HCT116 (cell line): ENCODE measurements around the gene KIF25. TPM values are rescaled to one million over a fixed set of nuclear protein-coding genes. Genes with fewer than 3 reads are reported as not detected.

Source experiments
- ATAC-seq: fragments of 200-7000 bp; cut with Tn5 transposase; 2 replicates; pipeline ENCODE4 v1.9.1; 2020; ENCODE audit warnings: mild to moderate bottlenecking, moderate library complexity
- BruUV-seq: library from RNA; stranded (reverse); fragments of 400-500 nt; replicated peaks from 2 replicates; lab custom pipeline; 2021; lab: Mats Ljungman, UMichigan
- CTCF ChIA-PET: fragments of 300-600 bp; sonication (Branson Sonifier 250); formaldehyde crosslinking; loops from one replicate; lab custom pipeline; 2021; ENCODE audit warnings: antibody characterized with exemption; lab: Charles Lee
- POLR2A ChIA-PET: fragments of 300-600, 350-600 bp; sonication (Branson Sonifier 250); formaldehyde crosslinking; loops from one replicate; lab custom pipeline; 2021; ENCODE audit warnings: antibody characterized with exemption; lab: Charles Lee
- RAD21 ChIA-PET, 2 experiments: fragments of 300-600 bp; sonication (Branson Sonifier 250); formaldehyde crosslinking; loops; one replicate each; lab custom pipeline; 2023; ENCODE audit warnings: low total read pairs in 2 of 2; ENCODE audit not compliant: uncharacterized antibody in 2 of 2, unreplicated experiment in 2 of 2, low non-redundant PET in 1 of 2; lab: Charles Lee
- DNase-seq: peaks from one replicate; pipeline ENCODE4 v3.0.0-alpha.2; 2010; ENCODE audit warnings: low read depth, low spot score
- H2AFZ ChIP-seq: fragments of 200-600 bp; shearing (Covaris generic), sonication (generic); 2 replicates; pipeline ENCODE4 v1.6.1; 2017; ENCODE audit warnings: low read depth, mixed run types, mixed read lengths, antibody characterized with exemption, low read length; ENCODE audit not compliant: poor library complexity, severe bottlenecking
- H3K27ac ChIP-seq: 2 replicates; pipeline ENCODE4 v1.5.1; 2012; ENCODE audit warnings: low read depth, low read length
- H3K27me3 ChIP-seq: fragments of 200-600 bp; sonication (generic); 2 replicates; pipeline ENCODE4 v1.6.1; 2016; ENCODE audit warnings: mixed run types, low read length, mixed read lengths; ENCODE audit not compliant: insufficient read depth
- H3K36me3 ChIP-seq, 2 experiments: fragments of 200-500 bp in 1 of 2; fragments of 200-600 bp in 1 of 2; sonication (Bioruptor generic) in 1 of 2; sonication (generic) in 1 of 2; 2 replicates each; pipeline versions ENCODE4 v1.5.1 to v1.6.1; 2014 to 2016; ENCODE audit warnings: low read length in 2 of 2, inconsistent platforms in 1 of 2, mixed read lengths in 1 of 2, mixed run types in 1 of 2; ENCODE audit not compliant: insufficient read depth in 2 of 2, control insufficient read depth in 1 of 2
- H3K4me1 ChIP-seq, 2 experiments: fragments of 200-600 bp in 1 of 2; sonication (generic) in 1 of 2; 2 replicates each; pipeline versions ENCODE4 v1.5.1 to v1.6.1; 2012 to 2017; ENCODE audit warnings: low read length in 2 of 2, inconsistent platforms in 1 of 2, mild to moderate bottlenecking in 1 of 2, mixed read lengths in 1 of 2, mixed run types in 1 of 2, moderate library complexity in 1 of 2; ENCODE audit not compliant: insufficient read depth in 2 of 2, control insufficient read depth in 1 of 2
- H3K4me2 ChIP-seq: fragments of 200-600 bp; sonication (generic); 2 replicates; pipeline ENCODE4 v1.6.1; 2017; ENCODE audit warnings: mixed run types, low read length, mixed read lengths
- H3K4me3 ChIP-seq, 2 experiments: fragments of 200-600 bp in 1 of 2; sonication (generic) in 1 of 2; replicated peaks in 1 of 2; 2 replicates each; pipeline ENCODE4 v1.5.1; 2011 to 2016; ENCODE audit warnings: low read length in 2 of 2, control low read depth in 1 of 2, low read depth in 1 of 2, mild to moderate bottlenecking in 1 of 2, mixed read lengths in 1 of 2, mixed run types in 1 of 2
- H3K79me2 ChIP-seq: fragments of 200-600 bp; sonication (generic); 2 replicates; pipeline ENCODE4 v1.6.1; 2017; ENCODE audit warnings: mild to moderate bottlenecking, mixed run types, low read length, moderate library complexity, mixed read lengths; ENCODE audit not compliant: insufficient read depth
- H3K9ac ChIP-seq: fragments of 200-600 bp; sonication (generic); 2 replicates; pipeline ENCODE4 v1.6.1; 2016; ENCODE audit warnings: low read length, mixed read lengths
- H3K9me2 ChIP-seq: fragments of 200-600 bp; sonication (generic), shearing (Covaris generic); 2 replicates; pipeline ENCODE4 v1.6.1; 2017; ENCODE audit warnings: mixed run types, mild to moderate bottlenecking, moderate library complexity; ENCODE audit not compliant: insufficient read depth
- H3K9me3 ChIP-seq, 2 experiments: fragments of 200-500 bp in 1 of 2; fragments of 200-600 bp in 1 of 2; sonication (Bioruptor generic) in 1 of 2; sonication (generic) in 1 of 2; 2 replicates each; pipeline ENCODE4 v1.6.1; 2014 to 2017; ENCODE audit warnings: low read length in 2 of 2, mixed read lengths in 2 of 2, inconsistent platforms in 1 of 2, low read depth in 1 of 2, mild to moderate bottlenecking in 1 of 2, mixed run types in 1 of 2, moderate library complexity in 1 of 2; ENCODE audit not compliant: control insufficient read depth in 1 of 2, insufficient read depth in 1 of 2
- H4K20me1 ChIP-seq: fragments of 200-600 bp; sonication (generic), shearing (Covaris generic); 2 replicates; pipeline ENCODE4 v1.6.1; 2017; ENCODE audit warnings: mixed run types, mild to moderate bottlenecking, moderate library complexity; ENCODE audit not compliant: insufficient read depth
- EZH2 ChIP-seq: fragments of 200-600 bp; sonication (generic); IDR thresholded peaks from 2 replicates; pipeline ENCODE4 v1.6.1; 2017; ENCODE audit warnings: antibody characterized with exemption, mixed run types
- EZH2phosphoT487 ChIP-seq: fragments of 200-600 bp; IDR thresholded peaks from 2 replicates; pipeline ENCODE4 v1.6.1; 2018; ENCODE audit warnings: antibody characterized with exemption, borderline replicate concordance
- TCF7L2 ChIP-seq: IDR thresholded peaks from 2 replicates; pipeline ENCODE4 v1.7.0; 2011; ENCODE audit warnings: borderline replicate concordance, inconsistent platforms; ENCODE audit not compliant: insufficient read depth, insufficient read length; ENCODE audit errors: extremely low read depth
- ZFX ChIP-seq: fragments of 450-650 bp; IDR thresholded peaks from 2 replicates; pipeline ENCODE4 v1.6.1; 2017
- ZNF274 ChIP-seq: fragments of 200-500 bp; sonication (Bioruptor generic); IDR thresholded peaks from 2 replicates; pipeline ENCODE4 v1.6.1; 2014; ENCODE audit warnings: mild to moderate bottlenecking, low read depth, low read length, inconsistent platforms
- intact Hi-C: fragments of 100-400 bp; cut with micrococcal nuclease; formaldehyde crosslinking; loops from 2 replicates; pipeline ENCODE4 v1.10.0; 2022
- total RNA-seq: library from RNA; stranded (reverse); gene quantifications from one replicate; pipeline ENCODE4 v1.2.1, GENCODE V29; 2021; ENCODE audit not compliant: unreplicated experiment
- TF ChIP-seq, protein P1 (sequence below): IDR thresholded peaks from 2 replicates; pipeline ENCODE4 v1.6.1; 2012
- TF ChIP-seq, protein P2 (sequence below), 3 experiments: fragments of 200-600 bp in 1 of 3; sonication (generic) in 1 of 3; IDR thresholded peaks in 2 of 3; conservative IDR thresholded peaks in 1 of 3; 2 replicates each; pipeline ENCODE4 v1.5.1; 2012 to 2017; ENCODE audit warnings: low read depth in 2 of 3, low read length in 2 of 3, antibody characterized with exemption in 1 of 3, borderline replicate concordance in 1 of 3, control low read depth in 1 of 3, mild to moderate bottlenecking in 1 of 3, mixed read lengths in 1 of 3, mixed run types in 1 of 3, moderate library complexity in 1 of 3; ENCODE audit not compliant: insufficient read depth in 1 of 3

KIF25 gene
- total RNA-seq, 1 experiment from 2014 or later: not detected

- intact Hi-C loops: no loop called here
- no peak for TF ChIP-seq TCF7L2
- TF ChIP-seq, protein P1, sequence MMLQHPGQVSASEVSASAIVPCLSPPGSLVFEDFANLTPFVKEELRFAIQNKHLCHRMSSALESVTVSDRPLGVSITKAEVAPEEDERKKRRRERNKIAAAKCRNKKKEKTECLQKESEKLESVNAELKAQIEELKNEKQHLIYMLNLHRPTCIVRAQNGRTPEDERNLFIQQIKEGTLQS: no peak
- no peak for TF ChIP-seq ZNF274
- TF ChIP-seq, protein P2, sequence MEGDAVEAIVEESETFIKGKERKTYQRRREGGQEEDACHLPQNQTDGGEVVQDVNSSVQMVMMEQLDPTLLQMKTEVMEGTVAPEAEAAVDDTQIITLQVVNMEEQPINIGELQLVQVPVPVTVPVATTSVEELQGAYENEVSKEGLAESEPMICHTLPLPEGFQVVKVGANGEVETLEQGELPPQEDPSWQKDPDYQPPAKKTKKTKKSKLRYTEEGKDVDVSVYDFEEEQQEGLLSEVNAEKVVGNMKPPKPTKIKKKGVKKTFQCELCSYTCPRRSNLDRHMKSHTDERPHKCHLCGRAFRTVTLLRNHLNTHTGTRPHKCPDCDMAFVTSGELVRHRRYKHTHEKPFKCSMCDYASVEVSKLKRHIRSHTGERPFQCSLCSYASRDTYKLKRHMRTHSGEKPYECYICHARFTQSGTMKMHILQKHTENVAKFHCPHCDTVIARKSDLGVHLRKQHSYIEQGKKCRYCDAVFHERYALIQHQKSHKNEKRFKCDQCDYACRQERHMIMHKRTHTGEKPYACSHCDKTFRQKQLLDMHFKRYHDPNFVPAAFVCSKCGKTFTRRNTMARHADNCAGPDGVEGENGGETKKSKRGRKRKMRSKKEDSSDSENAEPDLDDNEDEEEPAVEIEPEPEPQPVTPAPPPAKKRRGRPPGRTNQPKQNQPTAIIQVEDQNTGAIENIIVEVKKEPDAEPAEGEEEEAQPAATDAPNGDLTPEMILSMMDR (IDR thresholded peaks at IDR 0.05 in 2 of 3, conservative IDR thresholded peaks at IDR 0.05 in 1 of 3; ENCODE audit: borderline replicate concordance in 1 of 3, insufficient read depth in 1 of 3, low read depth in 2 of 3, low read length in 2 of 3): no peak
- no peak for TF ChIP-seq ZFX
- no peak for TF ChIP-seq EZH2phosphoT487
- no peak for TF ChIP-seq EZH2
- Histone ChIP-seq H3K4me3 (no peak overlapping the region), H4K20me1 (no peaks in the 10 kb centered on the region), H3K27ac (no peak overlapping the region), H3K9me3 (no peaks in the 10 kb centered on the region), H3K36me3 (no peaks in the 10 kb centered on the region), H3K79me2 (no peaks in the 10 kb centered on the region), H3K27me3 (no peaks in the 10 kb centered on the region), H3K4me1 (no peaks in the 10 kb centered on the region), H3K9ac (no peak overlapping the region), H3K9me2 (no peaks in the 10 kb centered on the region), H2AFZ (no peak overlapping the region), H3K4me2 (no peak overlapping the region)
- ChIA-PET CTCF (no interaction called here), POLR2A (no interaction called here), RAD21 (no interaction called here)
- no peak for ATAC-seq
- DNase-seq: no peak
- BruUV-seq: no TSS peak
These were observed 19.6 kb upstream of the KIF25 start for GRCh38 chr6:167977717-167978467.
